Activated T-cell treated with anti-CD3 and anti-CD28 coated beads, Interleukin-2, amount 50 U/mL, for 72 hours (primary cell): ENCODE results near the gene CCDC138. TPM values are rescaled to one million over a fixed set of nuclear protein-coding genes. Genes with fewer than 3 reads are reported as not detected.
A peak's percentile ranks its signal among the peaks of the same experiment; 100 is the strongest.

ENCODE experiments used
- ATAC-seq, 2 donors: fragments of 150-1000 bp; cut with Tn5 transposase; replicated peaks in 1 of 2; 2 replicates each; pipeline ENCODE4 v1.10.0; 2021; ENCODE audit warnings: moderate library complexity in 2 of 2, mild to moderate bottlenecking in 1 of 2
- DNase-seq, 2 donors: peaks; one replicate each; pipeline ENCODE4 v3.0.0; 2021 to 2022; ENCODE audit warnings: mixed read lengths in 1 of 2
- H3K27ac Mint-ChIP-seq: one replicate; pipeline ENCODE4 v1.8.0; 2022; ENCODE audit warnings: mild to moderate bottlenecking, moderate library complexity, mixed read lengths
- H3K27me3 Mint-ChIP-seq: one replicate; pipeline ENCODE4 v1.8.0; 2022; ENCODE audit warnings: low read depth, mixed read lengths
- H3K36me3 Mint-ChIP-seq, 2 donors: one replicate each; pipeline ENCODE4 v1.8.0; 2022; ENCODE audit warnings: mixed read lengths in 2 of 2, mild to moderate bottlenecking in 1 of 2; ENCODE audit not compliant: insufficient read depth in 2 of 2
- H3K4me1 Mint-ChIP-seq: one replicate; pipeline ENCODE4 v1.8.0; 2022; ENCODE audit warnings: low read depth, mixed read lengths
- H3K4me3 Mint-ChIP-seq, 2 donors: one replicate each; pipeline ENCODE4 v1.8.0; 2022; ENCODE audit warnings: mild to moderate bottlenecking in 2 of 2, mixed read lengths in 2 of 2, moderate library complexity in 2 of 2
- H3K9me3 Mint-ChIP-seq, 2 donors: one replicate each; pipeline ENCODE4 v1.8.0; 2022; ENCODE audit warnings: mixed read lengths in 2 of 2
- total RNA-seq, 2 donors: library from RNA; stranded (reverse); gene quantifications; one replicate each; pipeline ENCODE4 v1.2.3, GENCODE V29; 2022

Gene CCDC138
- total RNA-seq, 2 donors from 2014 or later, result 7.7 to 11.7 TPM

DNA sequence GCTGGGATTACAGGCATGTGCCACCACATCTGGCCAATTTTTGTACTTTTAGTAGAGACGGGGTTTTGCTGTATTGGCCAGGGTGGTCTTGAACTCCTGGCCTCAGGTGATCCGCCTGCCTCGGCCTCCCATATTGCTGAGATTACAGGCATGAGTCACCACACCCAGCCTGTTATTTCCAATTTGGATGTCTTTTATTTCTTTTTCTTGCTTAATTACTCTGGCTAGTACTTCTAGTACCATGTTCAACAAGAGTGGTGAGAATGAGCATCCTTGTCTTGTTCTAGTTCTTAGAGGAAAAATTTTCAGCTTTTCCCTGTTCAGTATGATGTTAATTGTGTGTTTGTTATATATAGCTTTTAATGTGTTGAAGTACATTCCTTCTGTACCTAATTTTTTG lies 23.4 kb downstream of the CCDC138 start:
- ATAC-seq (no peak), DNase-seq (no peak)
- Mint-ChIP-seq H3K4me1 (no peaks in the 10 kb centered on the region), H3K9me3 (peaks cover 10 to 11% of the 10 kb centered on the region in 2 donors), H3K27ac (no peak overlapping the region), H3K36me3 (peaks cover 22 to 46% of the 10 kb centered on the region in 2 donors), H3K4me3 (no peak overlapping the region), H3K27me3 (no peaks in the 10 kb centered on the region)

GRCh38 chr2:108810993-108811957 lies 24.7 kb downstream of the CCDC138 start:
- Mint-ChIP-seq H3K4me3 (no peak overlapping the region), H3K36me3 (peaks cover 21 to 50% of the 10 kb centered on the region in 2 donors), H3K9me3 (peaks cover 10 to 11% of the 10 kb centered on the region in 2 donors), H3K4me1 (no peaks in the 10 kb centered on the region), H3K27ac (no peak overlapping the region), H3K27me3 (no peaks in the 10 kb centered on the region)
- ATAC-seq, result no peak
- DNase-seq, result no peak

DNA sequence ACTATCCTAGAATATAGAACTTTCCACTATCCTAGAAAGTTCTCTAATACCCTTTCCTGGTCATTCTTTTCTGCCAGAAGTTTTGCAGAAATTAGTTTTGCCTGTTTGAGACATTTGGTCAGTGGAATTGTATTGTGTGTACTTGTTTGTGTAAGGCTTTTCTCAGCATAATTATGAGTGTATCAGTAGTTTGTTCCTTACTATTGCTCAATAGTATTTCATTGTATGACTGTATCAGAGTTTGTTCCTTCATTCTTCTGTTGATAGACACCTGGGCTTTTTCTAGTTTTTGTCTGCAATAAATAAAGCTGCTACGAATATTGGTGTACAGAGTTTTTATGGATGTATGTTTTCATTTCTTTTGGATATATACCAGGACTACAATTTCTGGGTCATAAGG lies 27.2 kb downstream of the CCDC138 start:
- Mint-ChIP-seq H3K9me3 (peaks cover 8 to 9% of the 10 kb centered on the region in 2 donors), H3K4me3 (no peak overlapping the region), H3K27me3 (no peaks in the 10 kb centered on the region), H3K27ac (no peak overlapping the region), H3K4me1 (no peaks in the 10 kb centered on the region), H3K36me3 (peaks cover 17 to 51% of the 10 kb centered on the region in 2 donors)
- DNase-seq, result no peak
- ATAC-seq, result no peak

DNA sequence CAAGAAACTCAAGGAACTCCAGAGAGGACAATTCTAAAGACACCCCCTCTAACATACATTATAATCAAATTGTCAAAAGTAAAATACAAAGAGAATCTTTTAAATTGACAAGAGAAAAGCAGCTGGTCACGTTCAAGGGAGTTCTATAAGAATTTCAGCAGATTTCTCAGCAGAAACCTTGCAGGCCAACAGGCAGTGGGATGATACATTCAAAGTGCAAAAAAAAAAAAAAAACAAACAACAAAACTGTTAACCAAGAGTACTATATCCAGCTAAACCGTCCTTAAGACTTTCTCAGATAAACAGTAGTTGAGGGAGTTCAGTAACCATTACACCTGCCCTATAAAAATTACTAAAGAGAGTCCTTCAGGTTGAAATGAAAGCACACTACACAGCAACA lies 33.9 kb downstream of the CCDC138 start:
- Mint-ChIP-seq H3K27me3 (no peaks in the 10 kb centered on the region), H3K36me3 (peaks cover 10 to 34% of the 10 kb centered on the region in 2 donors), H3K4me1 (no peaks in the 10 kb centered on the region), H3K4me3 (no peak overlapping the region), H3K9me3 (peaks cover 0 to 2% of the 10 kb centered on the region in 2 donors), H3K27ac (no peak overlapping the region)
- ATAC-seq (no peak), DNase-seq (no peak)

DNA sequence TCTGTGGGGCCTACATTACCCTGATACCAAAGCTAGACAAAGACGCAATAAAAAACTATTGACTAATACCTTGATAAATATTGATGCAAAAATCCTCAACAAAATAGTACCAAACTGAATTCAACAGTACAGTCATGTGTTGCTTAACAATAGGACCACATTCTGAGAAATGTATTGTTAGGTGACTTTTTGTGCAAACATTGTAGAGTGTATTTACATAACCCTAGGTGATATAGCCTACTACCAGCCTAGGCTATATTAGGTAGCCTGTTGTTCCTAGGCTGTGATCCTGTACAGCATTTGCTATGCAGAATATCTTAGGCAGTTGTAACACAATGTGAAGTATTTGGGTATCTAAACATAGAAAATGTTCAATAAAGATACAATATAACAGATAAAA lies 36.7 kb downstream of the CCDC138 start:
- Mint-ChIP-seq H3K27me3 (no peaks in the 10 kb centered on the region), H3K4me3 (no peak overlapping the region), H3K27ac (no peak overlapping the region), H3K4me1 (no peaks in the 10 kb centered on the region), H3K9me3 (peaks cover 0 to 2% of the 10 kb centered on the region in 2 donors), H3K36me3 (peaks cover 10 to 18% of the 10 kb centered on the region in 2 donors)
- no peak for ATAC-seq
- no peak for DNase-seq

DNA sequence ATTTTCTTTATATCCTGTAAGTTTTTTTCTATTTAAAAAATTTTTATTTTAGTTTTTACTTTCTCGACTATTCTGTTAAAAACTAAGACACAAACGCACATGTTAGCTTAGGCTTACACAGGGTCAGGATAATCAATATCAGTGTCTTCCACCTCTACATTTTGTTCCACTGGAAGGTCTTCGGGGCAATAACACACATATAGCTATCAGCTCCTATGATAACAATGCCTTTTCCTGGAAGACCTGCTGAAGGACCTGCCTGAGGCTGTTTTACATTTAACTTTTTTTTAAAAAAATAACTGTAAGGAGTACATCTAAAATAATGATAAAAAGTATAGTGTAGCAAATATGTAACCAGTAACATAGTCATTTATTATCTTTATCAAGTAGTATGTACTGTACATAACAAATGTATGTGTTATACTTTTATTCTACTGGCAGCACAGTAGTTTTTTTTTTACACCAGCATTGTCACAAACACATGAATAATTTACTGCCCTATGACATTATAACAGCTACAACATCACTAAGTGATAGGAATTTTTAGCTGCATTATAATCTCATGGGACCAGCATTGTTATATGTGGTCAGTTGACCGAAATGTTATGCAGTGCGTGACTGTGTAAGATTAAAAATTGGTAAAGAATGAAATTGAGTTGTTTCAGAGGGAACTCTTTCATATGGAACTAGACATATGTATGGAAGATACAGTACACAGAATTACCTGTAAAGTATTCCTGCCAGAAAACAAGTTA lies 37.9 kb downstream of the CCDC138 start:
- Mint-ChIP-seq H3K4me3 (no peak overlapping the region), H3K4me1 (no peaks in the 10 kb centered on the region), H3K27me3 (no peaks in the 10 kb centered on the region), H3K9me3 (no peaks in the 10 kb centered on the region), H3K36me3 (peaks cover 6 to 15% of the 10 kb centered on the region in 2 donors), H3K27ac (no peak overlapping the region)
- no peak for ATAC-seq
- DNase-seq, result no peak

- H3K9me3 Mint-ChIP-seq, result no peaks in the 10 kb centered on the region
- no peak overlapping the region for H3K27ac Mint-ChIP-seq
- no peak for ATAC-seq
- no peak overlapping the region for H3K4me3 Mint-ChIP-seq
- H3K4me1 Mint-ChIP-seq, result no peaks in the 10 kb centered on the region
- no peak for DNase-seq
- no peaks in the 10 kb centered on the region for H3K27me3 Mint-ChIP-seq
- peaks cover 2 to 7% of the 10 kb centered on the region in 2 donors for H3K36me3 Mint-ChIP-seq
These were observed 38.7 kb downstream of the CCDC138 start for GRCh38 chr2:108825254-108825653.

DNA sequence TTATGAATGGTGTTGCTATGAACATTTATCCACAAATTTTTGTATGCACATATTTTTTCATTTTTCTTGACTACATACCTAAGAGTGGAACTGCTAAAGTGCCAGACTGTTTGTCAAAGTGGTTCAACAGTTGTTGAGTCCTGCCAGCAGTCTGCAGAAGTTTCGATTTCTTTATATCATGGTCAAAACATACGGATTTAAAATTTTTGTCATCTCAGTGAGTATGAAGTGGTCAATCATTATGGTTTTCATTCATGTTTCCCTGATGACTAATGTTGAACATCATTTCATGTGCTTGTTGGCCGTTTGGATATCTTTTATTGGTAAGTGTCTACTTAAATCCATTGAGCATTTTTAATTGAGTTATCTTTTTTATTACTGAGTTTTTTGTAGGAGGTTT lies 39.2 kb downstream of the CCDC138 start:
- H3K36me3 Mint-ChIP-seq, result peaks cover 2 to 4% of the 10 kb centered on the region in 2 donors
- no peak overlapping the region for H3K27ac Mint-ChIP-seq
- ATAC-seq, result no peak
- H3K4me1 Mint-ChIP-seq, result no peaks in the 10 kb centered on the region
- no peaks in the 10 kb centered on the region for H3K9me3 Mint-ChIP-seq
- DNase-seq, result no peak
- no peak overlapping the region for H3K4me3 Mint-ChIP-seq
- H3K27me3 Mint-ChIP-seq, result no peaks in the 10 kb centered on the region

DNA sequence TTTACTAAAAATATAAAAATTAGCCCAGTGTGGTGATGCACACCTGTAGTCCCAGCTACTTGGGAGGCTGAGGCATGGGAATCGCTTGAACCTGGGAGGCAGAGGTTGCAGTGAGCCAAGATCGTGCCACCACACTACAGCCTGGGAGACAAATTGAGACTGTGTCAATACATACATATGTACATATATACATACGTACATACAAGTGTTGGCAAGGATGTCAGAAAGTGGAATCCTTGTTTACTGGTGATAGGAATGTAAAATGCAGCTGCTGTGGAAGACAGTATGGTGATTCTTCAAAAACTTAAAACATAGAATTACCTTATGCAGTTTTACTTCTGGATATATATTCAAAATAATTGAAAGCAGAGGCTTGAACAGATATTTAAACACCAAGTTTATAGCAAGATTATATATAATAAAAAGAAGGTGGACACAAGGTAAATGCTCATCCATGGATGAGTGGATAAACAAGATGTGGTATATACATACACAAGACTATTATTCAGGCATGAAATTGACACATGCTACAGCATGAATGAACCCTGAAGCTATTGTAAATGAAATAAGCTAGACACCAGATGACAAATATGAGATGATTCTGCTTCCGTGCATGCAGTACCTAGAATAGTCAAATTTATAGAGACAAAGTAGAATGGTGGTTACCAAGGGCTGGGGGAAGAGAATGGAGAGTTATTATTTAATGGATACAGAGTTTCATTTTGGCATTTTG lies 43.2 kb downstream of the CCDC138 start:
- Mint-ChIP-seq H3K4me3 (no peak overlapping the region), H3K36me3 (peaks cover 2 to 4% of the 10 kb centered on the region in 2 donors), H3K27ac (no peak overlapping the region), H3K9me3 (no peaks in the 10 kb centered on the region), H3K4me1 (peaks cover 17% of the 10 kb centered on the region), H3K27me3 (no peaks in the 10 kb centered on the region)
- ATAC-seq (no peak), DNase-seq (no peak)

- Mint-ChIP-seq H3K27me3 (no peaks in the 10 kb centered on the region), H3K4me1 (peaks cover 23% of the 10 kb centered on the region), H3K4me3 (peak overlapping the region in 1 of 2 donors; percentile 31), H3K27ac (peak overlapping the region; percentile 25), H3K36me3 (peaks cover 7 to 20% of the 10 kb centered on the region in 2 donors), H3K9me3 (peaks cover 3 to 4% of the 10 kb centered on the region in 2 donors)
- peak in 1 of 2 donors; percentile 30 for ATAC-seq
- DNase-seq, result no peak
These were observed 46.6 kb downstream of the CCDC138 start for GRCh38 chr2:108833219-108833618.

- Mint-ChIP-seq H3K4me1 (peaks cover 23% of the 10 kb centered on the region), H3K27me3 (no peaks in the 10 kb centered on the region), H3K9me3 (peaks cover 3 to 4% of the 10 kb centered on the region in 2 donors), H3K4me3 (peak overlapping the region in 1 of 2 donors; percentile 66), H3K27ac (peak overlapping the region; percentile 68), H3K36me3 (peaks cover 7 to 17% of the 10 kb centered on the region in 2 donors)
- DNase-seq (no peak), ATAC-seq (no peak)
These were observed 48.0 kb downstream of the CCDC138 start for GRCh38 chr2:108834620-108835019.

DNA sequence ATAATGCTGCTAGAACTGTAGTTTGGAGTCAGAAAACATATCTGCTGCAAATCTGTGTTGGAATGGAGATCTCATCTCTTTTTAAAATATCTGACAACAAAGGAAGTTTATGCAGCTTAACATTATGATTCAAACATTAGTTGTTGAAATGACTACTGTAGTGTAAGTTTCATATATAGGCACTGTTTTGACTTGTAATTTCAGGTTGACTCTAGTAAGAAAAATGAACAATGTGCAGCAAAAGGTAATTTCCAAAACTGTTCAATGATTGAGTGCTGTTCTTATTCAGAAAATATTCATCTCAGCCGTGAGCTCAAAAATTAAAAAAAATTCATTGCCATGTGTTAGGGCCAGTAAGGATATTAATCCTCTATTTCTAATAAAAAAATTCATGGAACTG lies 48.5 kb downstream of the CCDC138 start:
- no peak for DNase-seq
- peak; percentile 80 to 83 for ATAC-seq
- peaks cover 23% of the 10 kb centered on the region for H3K4me1 Mint-ChIP-seq
- H3K36me3 Mint-ChIP-seq, result peaks cover 6 to 17% of the 10 kb centered on the region in 2 donors
- H3K27ac Mint-ChIP-seq, result peak overlapping the region; percentile 68
- H3K4me3 Mint-ChIP-seq, result peak overlapping the region in 1 of 2 donors; percentile 66
- H3K27me3 Mint-ChIP-seq, result no peaks in the 10 kb centered on the region
- H3K9me3 Mint-ChIP-seq, result peaks cover 3 to 4% of the 10 kb centered on the region in 2 donors
